IMR-90 (cell line): ENCODE measurements around the gene TAF4B. TPM values are rescaled to one million over a fixed set of nuclear protein-coding genes. Genes with fewer than 3 reads are reported as not detected.

ENCODE experiments used
- ATAC-seq: fragments of 200-7000 bp; cut with Tn5 transposase; 2 replicates; pipeline ENCODE4 v1.9.1; 2020; ENCODE audit warnings: low read depth, mild to moderate bottlenecking, moderate library complexity
- BruUV-seq: library from RNA; stranded (reverse); fragments of 400-500 nt; replicated peaks from 2 replicates; lab custom pipeline; 2021; lab: Mats Ljungman, UMichigan
- CTCF ChIA-PET: fragments of 300-600 bp; formaldehyde crosslinking; extraction: SDS; loops from one replicate; lab custom pipeline; 2021; ENCODE audit warnings: antibody characterized with exemption; lab: Yijun Ruan, JAX
- POLR2A ChIA-PET: fragments of 300-600 bp; sonication (Branson Sonifier 250); formaldehyde crosslinking; loops from one replicate; lab custom pipeline; 2022; ENCODE audit warnings: antibody characterized with exemption; ENCODE audit not compliant: unreplicated experiment; lab: Charles Lee
- DNase-seq: peaks from one replicate; pipeline ENCODE4 v3.0.0; 2013
- H2AFZ ChIP-seq: replicated peaks from 2 replicates; pipeline ENCODE3; 2013; ENCODE audit warnings: low read length, mild to moderate bottlenecking; ENCODE audit not compliant: poor library complexity
- H2AK5ac ChIP-seq: 2 replicates; pipeline ENCODE4 v1.6.1; 2013; ENCODE audit warnings: low read depth, low read length, inconsistent platforms
- H2AK9ac ChIP-seq: replicated peaks from 2 replicates; pipeline ENCODE3; 2013; ENCODE audit warnings: mild to moderate bottlenecking, low read depth, low read length, moderate library complexity; ENCODE audit not compliant: poor library complexity
- H2BK120ac ChIP-seq: 2 replicates; pipeline ENCODE4 v1.6.1; 2013; ENCODE audit warnings: low read depth, low read length, inconsistent platforms
- H2BK15ac ChIP-seq: 3 replicates; pipeline ENCODE4 v1.6.1; 2013; ENCODE audit warnings: low read depth, low read length, inconsistent platforms
- H2BK20ac ChIP-seq: 2 replicates; pipeline ENCODE4 v1.6.1; 2013; ENCODE audit warnings: low read depth, mild to moderate bottlenecking, inconsistent platforms, low read length, moderate library complexity
- H2BK5ac ChIP-seq: 2 replicates; pipeline ENCODE4 v1.6.1; 2013; ENCODE audit warnings: mild to moderate bottlenecking, low read depth, low read length, inconsistent platforms; ENCODE audit not compliant: poor library complexity, severe bottlenecking
- H3K14ac ChIP-seq: replicated peaks from 2 replicates; pipeline ENCODE4 v1.6.1; 2013; ENCODE audit warnings: low read depth, low read length, inconsistent platforms
- H3K18ac ChIP-seq: 2 replicates; pipeline ENCODE4 v1.6.1; 2013; ENCODE audit warnings: low read depth, low read length, control low read depth
- H3K23ac ChIP-seq: 2 replicates; pipeline ENCODE4 v1.6.1; 2013; ENCODE audit warnings: low read depth, low read length, inconsistent platforms
- H3K27ac ChIP-seq: 2 replicates; pipeline ENCODE4 v1.5.1; 2013; ENCODE audit warnings: mild to moderate bottlenecking, control low read depth, low read length; ENCODE audit not compliant: insufficient read depth
- H3K27me3 ChIP-seq: 2 replicates; pipeline ENCODE4 v1.6.1; 2013; ENCODE audit warnings: low read length; ENCODE audit not compliant: control insufficient read depth, insufficient read depth
- H3K36me3 ChIP-seq: 2 replicates; pipeline ENCODE4 v1.6.1; 2013; ENCODE audit warnings: low read length, mixed read lengths; ENCODE audit not compliant: control insufficient read depth, insufficient read depth
- H3K4ac ChIP-seq: 2 replicates; pipeline ENCODE4 v1.6.1; 2013; ENCODE audit warnings: low read depth, low read length, inconsistent platforms
- H3K4me1 ChIP-seq: 2 replicates; pipeline ENCODE4 v1.6.1; 2013; ENCODE audit warnings: low read length, mixed read lengths; ENCODE audit not compliant: control insufficient read depth, insufficient read depth
- H3K4me2 ChIP-seq: 2 replicates; pipeline ENCODE4 v1.6.1; 2013; ENCODE audit warnings: low read depth, mild to moderate bottlenecking, control low read depth, low read length, moderate library complexity
- H3K4me3 ChIP-seq: 2 replicates; pipeline ENCODE4 v1.5.1; 2013; ENCODE audit warnings: low read depth, mild to moderate bottlenecking, control low read depth, low read length, moderate library complexity; ENCODE audit not compliant: insufficient read depth
- H3K56ac ChIP-seq: 2 replicates; pipeline ENCODE4 v1.6.1; 2013; ENCODE audit warnings: low read length, inconsistent platforms; ENCODE audit not compliant: insufficient read depth; ENCODE audit errors: extremely low read depth
- H3K79me1 ChIP-seq, 2 experiments: 2 replicates each; pipeline ENCODE4 v1.6.1; 2013; ENCODE audit warnings: low read length in 2 of 2, inconsistent platforms in 1 of 2, low read depth in 1 of 2
- H3K9ac ChIP-seq: 2 replicates; pipeline ENCODE4 v1.6.1; 2013; ENCODE audit warnings: low read depth, low read length, control low read depth
- H3K9me1 ChIP-seq: 2 replicates; pipeline ENCODE4 v1.6.1; 2013; ENCODE audit warnings: low read length, inconsistent platforms; ENCODE audit not compliant: insufficient read depth
- H3K9me3 ChIP-seq: 2 replicates; pipeline ENCODE4 v1.6.1; 2013; ENCODE audit warnings: low read length; ENCODE audit not compliant: control insufficient read depth, insufficient read depth
- H4K20me1 ChIP-seq: 2 replicates; pipeline ENCODE4 v1.6.1; 2013; ENCODE audit warnings: low read length, inconsistent platforms; ENCODE audit not compliant: insufficient read depth
- H4K5ac ChIP-seq: 2 replicates; pipeline ENCODE4 v1.6.1; 2013; ENCODE audit warnings: mild to moderate bottlenecking, low read depth, low read length, control low read depth
- H4K8ac ChIP-seq, 2 experiments: 2 replicates each; pipeline ENCODE4 v1.6.1; 2013; ENCODE audit warnings: low read depth in 2 of 2, low read length in 2 of 2, control low read depth in 1 of 2, inconsistent platforms in 1 of 2
- H4K91ac ChIP-seq: 2 replicates; pipeline ENCODE4 v1.6.1; 2013; ENCODE audit warnings: low read depth, low read length, inconsistent platforms; ENCODE audit not compliant: insufficient read depth
- BHLHE40 ChIP-seq: fragments of 150-350 bp; IDR thresholded peaks from 2 replicates; pipeline ENCODE4 v1.6.1; 2016; ENCODE audit warnings: mild to moderate bottlenecking, low read depth, low read length
- CEBPB ChIP-seq: IDR thresholded peaks from 2 replicates; pipeline ENCODE4 v1.6.1; 2012; ENCODE audit warnings: low read depth, low read length, improper control_type of control experiment
- CHD1 ChIP-seq: IDR thresholded peaks from 2 replicates; pipeline ENCODE4 v1.6.1; 2012; ENCODE audit warnings: low read depth, low read length, improper control_type of control experiment
- ELK1 ChIP-seq: fragments of 150-350 bp; IDR thresholded peaks from 2 replicates; pipeline ENCODE4 v1.6.1; 2016; ENCODE audit warnings: low read depth, mild to moderate bottlenecking, low read length, moderate library complexity, borderline replicate concordance
- FOS ChIP-seq: fragments of 150-350 bp; IDR thresholded peaks from 2 replicates; pipeline ENCODE4 v1.6.1; 2016; ENCODE audit warnings: low read depth, low read length
- MAFK ChIP-seq: IDR thresholded peaks from 2 replicates; pipeline ENCODE4 v1.6.1; 2012; ENCODE audit warnings: low read depth, low read length, improper control_type of control experiment
- MAZ ChIP-seq: IDR thresholded peaks from 2 replicates; pipeline ENCODE4 v1.6.1; 2012; ENCODE audit warnings: low read depth, mild to moderate bottlenecking, low read length, improper control_type of control experiment, moderate library complexity, borderline replicate concordance
- MXI1 ChIP-seq: IDR thresholded peaks from 2 replicates; pipeline ENCODE4 v1.6.1; 2012; ENCODE audit warnings: low read depth, mild to moderate bottlenecking, low read length, moderate library complexity, borderline replicate concordance
- NFE2L2 ChIP-seq: fragments of 150-350 bp; IDR thresholded peaks from 2 replicates; pipeline ENCODE4 v1.6.1; 2016; ENCODE audit warnings: low read depth, mild to moderate bottlenecking, low read length
- POLR2A ChIP-seq: IDR thresholded peaks from 2 replicates; pipeline ENCODE4 v1.6.1; 2012; ENCODE audit warnings: mild to moderate bottlenecking, low read depth, low read length
- RAD21 ChIP-seq: IDR thresholded peaks from 2 replicates; pipeline ENCODE4 v1.6.1; 2012; ENCODE audit warnings: low read length, improper control_type of control experiment
- RCOR1 ChIP-seq: IDR thresholded peaks from 2 replicates; pipeline ENCODE4 v1.6.1; 2012; ENCODE audit warnings: mild to moderate bottlenecking, low read length, improper control_type of control experiment; ENCODE audit not compliant: insufficient replicate concordance
- RFX5 ChIP-seq: IDR thresholded peaks from 2 replicates; pipeline ENCODE4 v1.8.0; 2012; ENCODE audit warnings: low read depth, mild to moderate bottlenecking, low read length, moderate library complexity
- SMC3 ChIP-seq: fragments of 150-350 bp; IDR thresholded peaks from 2 replicates; pipeline ENCODE4 v1.6.1; 2016; ENCODE audit warnings: low read depth, mild to moderate bottlenecking, antibody characterized with exemption, low read length, moderate library complexity
- USF2 ChIP-seq: fragments of 150-350 bp; IDR thresholded peaks from 2 replicates; pipeline ENCODE4 v1.6.1; 2017; ENCODE audit warnings: mild to moderate bottlenecking, antibody characterized with exemption, low read length, low read depth
- WGBS, 2 experiments: methylation state at CpG; one replicate each; pipeline versions ENCODE4 v1.1.5 to v1.1.7; 2013; ENCODE audit warnings: missing lambda C conversion rate in 2 of 2; ENCODE audit not compliant: insufficient read length in 1 of 2; ENCODE audit errors: extremely low coverage in 2 of 2; 5-methylcytosine and 5-hydroxymethylcytosine counted together
- dilution Hi-C: fragments of 300-500 bp; cut with HindIII; formaldehyde crosslinking; loops from one replicate; pipeline ENCODE4 v1.14.3; 2018; ENCODE audit warnings: low sequenced_read_pairs; ENCODE audit not compliant: unreplicated experiment
- in situ Hi-C: fragments of 300-500 bp; cut with MboI; formaldehyde crosslinking; loops from 3 replicates; pipeline ENCODE4 v1.14.3; 2019; ENCODE audit warnings: low sequenced_read_pairs, inconsistent platforms, mixed read lengths
- intact Hi-C: fragments of 100-400 bp; cut with micrococcal nuclease; formaldehyde crosslinking; loops from 2 replicates; pipeline ENCODE4 v1.10.0; 2022
- polyA plus RNA-seq, 3 experiments: library from polyadenylated mRNA; depleted of rRNA; stranded (reverse); fragments of >200 nt; gene quantifications; 2 replicates each; pipeline ENCODE4 v1.2.3, GENCODE V29; 2012; ENCODE audit warnings: low replicate concordance in 1 of 3
- total RNA-seq: library from RNA; depleted of rRNA; stranded (reverse); fragments of >200 nt; gene quantifications from 2 replicates; pipeline ENCODE4 v1.2.3, GENCODE V29; 2012
- TF ChIP-seq, protein P1 (sequence below): conservative IDR thresholded peaks from 2 replicates; pipeline ENCODE4 v1.5.1; 2012; ENCODE audit warnings: mild to moderate bottlenecking, low read depth, low read length, improper control_type of control experiment

TAF4B gene
- total and polyA plus RNA-seq, 2 of the 4 experiments (the other 2 are of a cell fraction): 0.38 to 1.1 TPM

DNA sequence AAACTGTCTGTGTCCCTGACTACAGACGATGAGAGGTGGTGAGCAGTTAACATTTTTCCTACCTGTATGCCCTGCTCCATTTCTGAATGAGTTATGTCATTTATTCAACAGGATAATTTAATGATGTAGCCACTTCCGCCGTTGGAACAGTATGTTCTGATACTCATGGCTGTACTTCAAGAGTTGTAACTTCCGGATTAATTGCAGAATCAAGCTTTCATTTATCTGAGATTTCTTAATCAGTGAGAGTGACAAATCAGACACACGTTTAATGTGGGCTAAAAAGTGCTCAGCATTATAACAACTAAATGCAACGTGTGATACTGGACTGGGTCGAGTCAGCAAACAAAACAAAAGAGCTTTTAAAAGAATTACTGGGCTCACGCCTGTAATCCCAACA is 214.4 kb downstream of the TAF4B start:
- H2AK9ac ChIP-seq: no peak overlapping the region
- no peak overlapping the region for H3K4me2 ChIP-seq
- H2AK5ac ChIP-seq: no peak overlapping the region
- no TSS peak for BruUV-seq
- peaks cover 3% of the 10 kb centered on the region for H3K27me3 ChIP-seq
- H2BK120ac ChIP-seq: no peak overlapping the region
- intact Hi-C loops: no loop called here
- H3K4me3 ChIP-seq: no peak overlapping the region
- no peak overlapping the region for H3K56ac ChIP-seq
- no peak overlapping the region for H2BK15ac ChIP-seq
- POLR2A ChIA-PET: no interaction called here
- H4K91ac ChIP-seq: no peak overlapping the region
- H3K4ac ChIP-seq: no peak overlapping the region
- CTCF ChIA-PET: no interaction called here
- H3K14ac ChIP-seq: no peak overlapping the region
- no peak overlapping the region for H3K18ac ChIP-seq
- H3K23ac ChIP-seq: no peak overlapping the region
- ATAC-seq (no peak), DNase-seq (no peak)
- no peaks in the 10 kb centered on the region for H3K9me3 ChIP-seq
- TF ChIP-seq RCOR1: no peak
- no peak for TF ChIP-seq RFX5
- TF ChIP-seq MXI1: no peak
- TF ChIP-seq CHD1: no peak
- no peak for TF ChIP-seq FOS
- TF ChIP-seq, protein P1, sequence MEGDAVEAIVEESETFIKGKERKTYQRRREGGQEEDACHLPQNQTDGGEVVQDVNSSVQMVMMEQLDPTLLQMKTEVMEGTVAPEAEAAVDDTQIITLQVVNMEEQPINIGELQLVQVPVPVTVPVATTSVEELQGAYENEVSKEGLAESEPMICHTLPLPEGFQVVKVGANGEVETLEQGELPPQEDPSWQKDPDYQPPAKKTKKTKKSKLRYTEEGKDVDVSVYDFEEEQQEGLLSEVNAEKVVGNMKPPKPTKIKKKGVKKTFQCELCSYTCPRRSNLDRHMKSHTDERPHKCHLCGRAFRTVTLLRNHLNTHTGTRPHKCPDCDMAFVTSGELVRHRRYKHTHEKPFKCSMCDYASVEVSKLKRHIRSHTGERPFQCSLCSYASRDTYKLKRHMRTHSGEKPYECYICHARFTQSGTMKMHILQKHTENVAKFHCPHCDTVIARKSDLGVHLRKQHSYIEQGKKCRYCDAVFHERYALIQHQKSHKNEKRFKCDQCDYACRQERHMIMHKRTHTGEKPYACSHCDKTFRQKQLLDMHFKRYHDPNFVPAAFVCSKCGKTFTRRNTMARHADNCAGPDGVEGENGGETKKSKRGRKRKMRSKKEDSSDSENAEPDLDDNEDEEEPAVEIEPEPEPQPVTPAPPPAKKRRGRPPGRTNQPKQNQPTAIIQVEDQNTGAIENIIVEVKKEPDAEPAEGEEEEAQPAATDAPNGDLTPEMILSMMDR: no peak
- TF ChIP-seq SMC3: no peak
- no peak for TF ChIP-seq POLR2A
- no peak for TF ChIP-seq NFE2L2
- no peak for TF ChIP-seq BHLHE40
- TF ChIP-seq CEBPB: no peak
- TF ChIP-seq USF2: no peak
- TF ChIP-seq ELK1: no peak
- no peak for TF ChIP-seq MAFK
- TF ChIP-seq MAZ: no peak
- TF ChIP-seq RAD21: no peak
- no peaks in the 10 kb centered on the region for H4K20me1 ChIP-seq
- no peak overlapping the region for H2BK20ac ChIP-seq
- H3K9me1 ChIP-seq: peaks cover 2% of the 10 kb centered on the region; the same call in 1 of the 2 replicates
- H2BK5ac ChIP-seq: no peak overlapping the region
- H3K27ac ChIP-seq: no peak overlapping the region
- H3K9ac ChIP-seq: no peak overlapping the region
- no peaks in the 10 kb centered on the region for H3K36me3 ChIP-seq
- no peak overlapping the region for H4K8ac ChIP-seq
- H4K5ac ChIP-seq: no peak overlapping the region
- in situ Hi-C loops: no loop called here
- WGBS, 2 experiments: no CpG with 5 or more reads among the region's 8 CpGs
- no peak overlapping the region for H2AFZ ChIP-seq
- no peaks in the 10 kb centered on the region for H3K79me1 ChIP-seq
- dilution Hi-C loops: no loop called here
- H3K4me1 ChIP-seq: peaks cover 10% of the 10 kb centered on the region; the same call in 1 of the 2 replicates
